Endodermal cell (in vitro differentiated cells): ENCODE data around the gene PDCD1LG2. TPM values are rescaled to one million over a fixed set of nuclear protein-coding genes. Genes with fewer than 3 reads are reported as not detected.

ENCODE experiments used
- DNase-seq: peaks from one replicate; pipeline ENCODE4 v3.0.0-alpha.2; 2017
- H3K27ac ChIP-seq: 2 replicates; pipeline ENCODE4 v1.5.1; 2013; ENCODE audit warnings: mild to moderate bottlenecking, low read depth, low read length, moderate library complexity
- H3K27me3 ChIP-seq: 2 replicates; pipeline ENCODE4 v1.6.1; 2013; ENCODE audit warnings: mild to moderate bottlenecking, low read length, moderate library complexity; ENCODE audit not compliant: insufficient read depth, control insufficient read depth, poor library complexity, severe bottlenecking
- H3K36me3 ChIP-seq: 2 replicates; pipeline ENCODE4 v1.7.0; 2013; ENCODE audit warnings: mild to moderate bottlenecking, low read length, moderate library complexity; ENCODE audit not compliant: control insufficient read depth, insufficient read depth
- H3K4me1 ChIP-seq: one replicate; pipeline ENCODE4 v1.7.0; 2013; ENCODE audit warnings: low read length; ENCODE audit not compliant: control insufficient read depth, insufficient read depth
- H3K4me3 ChIP-seq: 2 replicates; pipeline ENCODE4 v1.5.1; 2013; ENCODE audit warnings: mild to moderate bottlenecking, low read length, moderate library complexity
- H3K9ac ChIP-seq: 2 replicates; pipeline ENCODE4 v1.6.1; 2013; ENCODE audit warnings: mild to moderate bottlenecking, low read length, moderate library complexity; ENCODE audit not compliant: poor library complexity, severe bottlenecking; ENCODE audit errors: extremely low read depth
- H3K9me3 ChIP-seq: 2 replicates; pipeline ENCODE4 v1.6.1; 2013; ENCODE audit warnings: mild to moderate bottlenecking, low read length, moderate library complexity; ENCODE audit not compliant: control insufficient read depth
- H3K27ac Mint-ChIP-seq: 2 replicates; pipeline ENCODE4 v1.8.0; 2020; ENCODE audit warnings: mixed read lengths
- H3K27me3 Mint-ChIP-seq: 2 replicates; pipeline ENCODE4 v1.8.0; 2021; ENCODE audit warnings: mild to moderate bottlenecking, mixed read lengths; ENCODE audit not compliant: insufficient read depth
- H3K36me3 Mint-ChIP-seq: 2 replicates; pipeline ENCODE4 v1.8.0; 2020; ENCODE audit warnings: low read depth, mixed read lengths
- H3K4me1 Mint-ChIP-seq: 2 replicates; pipeline ENCODE4 v1.8.0; 2020; ENCODE audit warnings: mixed read lengths
- H3K4me3 Mint-ChIP-seq: 2 replicates; pipeline ENCODE4 v1.8.0; 2020; ENCODE audit warnings: mild to moderate bottlenecking, moderate library complexity, mixed read lengths
- H3K9me3 Mint-ChIP-seq: 2 replicates; pipeline ENCODE4 v1.8.0; 2020; ENCODE audit warnings: mild to moderate bottlenecking, mixed read lengths
- WGBS, 2 experiments: methylation state at CpG; one replicate each; pipeline versions ENCODE4 v1.1.5 to v1.1.7; 2013; ENCODE audit warnings: missing lambda C conversion rate in 2 of 2, mixed read lengths in 1 of 2; ENCODE audit not compliant: insufficient coverage in 1 of 2, insufficient read length in 1 of 2; 5-methylcytosine and 5-hydroxymethylcytosine counted together
- total RNA-seq, 2 donors: library from RNA; stranded (reverse); fragmentation: NEBNext Ultra II Directional in 1 of 2; extraction: Animal tissue kit (Norgen Biotek cat#: 25700) in 1 of 2; gene quantifications; 2 replicates in 1 of 2; 3 replicates in 1 of 2; pipeline ENCODE4 v1.2.1, GENCODE V29; 2021
- TF ChIP-seq, protein P1 (sequence below): fragments of 200-600 bp; sonication (generic); conservative IDR thresholded peaks from 2 replicates; pipeline ENCODE4 v1.5.0; 2021; ENCODE audit warnings: antibody characterized with exemption, mild to moderate bottlenecking

The PDCD1LG2 gene
- total RNA-seq, 2 donors from 2014 or later, result not detected

DNA sequence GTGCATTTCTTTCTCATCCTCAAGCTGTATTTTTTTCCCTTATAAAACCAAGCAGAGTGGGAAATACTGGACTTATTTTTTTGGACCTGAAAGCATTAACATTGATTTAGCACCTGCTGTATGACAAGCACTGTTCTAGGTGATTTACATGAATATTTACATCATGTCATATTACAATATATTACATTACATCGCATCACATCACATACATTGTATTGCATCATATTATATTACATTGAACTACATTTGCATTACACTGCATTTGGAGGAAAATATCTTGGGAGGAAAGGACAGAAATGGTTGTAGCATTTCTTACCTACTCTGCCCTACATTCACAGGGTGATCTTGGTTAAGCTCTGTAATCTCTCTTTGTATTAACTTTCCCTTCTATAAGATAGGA lies 11.2 kb upstream of the PDCD1LG2 start:
- Histone ChIP-seq H3K27me3 (no peaks in the 10 kb centered on the region), H3K27ac (no peak overlapping the region), H3K4me3 (no peak overlapping the region), H3K9me3 (no peaks in the 10 kb centered on the region), H3K36me3 (no peaks in the 10 kb centered on the region), H3K9ac (no peak overlapping the region), H3K4me1 (no peaks in the 10 kb centered on the region)
- Mint-ChIP-seq H3K4me1 (no peaks in the 10 kb centered on the region), H3K36me3 (no peaks in the 10 kb centered on the region), H3K27ac (no peak overlapping the region), H3K9me3 (no peaks in the 10 kb centered on the region), H3K4me3 (no peak overlapping the region), H3K27me3 (no peaks in the 10 kb centered on the region)
- 100% methylated on average over 1 of the region's 1 CpG; no CpG with 5 or more reads in 1 of the 2 experiments for WGBS, 2 experiments
- TF ChIP-seq, protein P1, sequence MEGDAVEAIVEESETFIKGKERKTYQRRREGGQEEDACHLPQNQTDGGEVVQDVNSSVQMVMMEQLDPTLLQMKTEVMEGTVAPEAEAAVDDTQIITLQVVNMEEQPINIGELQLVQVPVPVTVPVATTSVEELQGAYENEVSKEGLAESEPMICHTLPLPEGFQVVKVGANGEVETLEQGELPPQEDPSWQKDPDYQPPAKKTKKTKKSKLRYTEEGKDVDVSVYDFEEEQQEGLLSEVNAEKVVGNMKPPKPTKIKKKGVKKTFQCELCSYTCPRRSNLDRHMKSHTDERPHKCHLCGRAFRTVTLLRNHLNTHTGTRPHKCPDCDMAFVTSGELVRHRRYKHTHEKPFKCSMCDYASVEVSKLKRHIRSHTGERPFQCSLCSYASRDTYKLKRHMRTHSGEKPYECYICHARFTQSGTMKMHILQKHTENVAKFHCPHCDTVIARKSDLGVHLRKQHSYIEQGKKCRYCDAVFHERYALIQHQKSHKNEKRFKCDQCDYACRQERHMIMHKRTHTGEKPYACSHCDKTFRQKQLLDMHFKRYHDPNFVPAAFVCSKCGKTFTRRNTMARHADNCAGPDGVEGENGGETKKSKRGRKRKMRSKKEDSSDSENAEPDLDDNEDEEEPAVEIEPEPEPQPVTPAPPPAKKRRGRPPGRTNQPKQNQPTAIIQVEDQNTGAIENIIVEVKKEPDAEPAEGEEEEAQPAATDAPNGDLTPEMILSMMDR, result no peak
- no peak for DNase-seq

DNA sequence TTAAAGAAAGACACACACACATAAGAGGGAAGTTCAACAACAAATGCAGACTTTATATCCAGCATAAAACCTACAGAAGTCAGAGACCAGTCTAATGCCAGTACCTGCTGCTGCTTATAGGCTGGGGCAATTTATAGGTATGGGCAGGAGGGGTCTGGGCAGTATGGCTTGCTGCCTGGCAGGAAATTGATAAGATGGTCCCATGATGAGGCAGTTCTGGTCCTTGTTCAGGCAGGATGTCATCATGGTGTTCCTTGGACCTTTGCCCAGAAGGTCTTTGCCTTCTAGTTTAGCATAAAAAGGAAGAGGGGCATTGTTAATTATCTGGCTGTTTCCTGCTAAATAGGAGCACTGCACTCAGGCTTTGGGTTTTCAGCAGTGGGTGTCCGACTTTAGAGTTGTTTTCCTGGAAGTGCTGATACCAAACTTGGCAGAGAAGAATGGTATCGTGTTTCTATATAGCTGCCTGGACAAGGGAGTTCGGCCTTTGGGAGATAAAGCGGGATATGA lies 10.4 kb upstream of the PDCD1LG2 start:
- WGBS, 2 experiments, result 93% methylated on average over 4 of the region's 4 CpGs
- no peaks in the 10 kb centered on the region for H3K27me3 ChIP-seq
- H3K27ac Mint-ChIP-seq, result no peak overlapping the region

DNA sequence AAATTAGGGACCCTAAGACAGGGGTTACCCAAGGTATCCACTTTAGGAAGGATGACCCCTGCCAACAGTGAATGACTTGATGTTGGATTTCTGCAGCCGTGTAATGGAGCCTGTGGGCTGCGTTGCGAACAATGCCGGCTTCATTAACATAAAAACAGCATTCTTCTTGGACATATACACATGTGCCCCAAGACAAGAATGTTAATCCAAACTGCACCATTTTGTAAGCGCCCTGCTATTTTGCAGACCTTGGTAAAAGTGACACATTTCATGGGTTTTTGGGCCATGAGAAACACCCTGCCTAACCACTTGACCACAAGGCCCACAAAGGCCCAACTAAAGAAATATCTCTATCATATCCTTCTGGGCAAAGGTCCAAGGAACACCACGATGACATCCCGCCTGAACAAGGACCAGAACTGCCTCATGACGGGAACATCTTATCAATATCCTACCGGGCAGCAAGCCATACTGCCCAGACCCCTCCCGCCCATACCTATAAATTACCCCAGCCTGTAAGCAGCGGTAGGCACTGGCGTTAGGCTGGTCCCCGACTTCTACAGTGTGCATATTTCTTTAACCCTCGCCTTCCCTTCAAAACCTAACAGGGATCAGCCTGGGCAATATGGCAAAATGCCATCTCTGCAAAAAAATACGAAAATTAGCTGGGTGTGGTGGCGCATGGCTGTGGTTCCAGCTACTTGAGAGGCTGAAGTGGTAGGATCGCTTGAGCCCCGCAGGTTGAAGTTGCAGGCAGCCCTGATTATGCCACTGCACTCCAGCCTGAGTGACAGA lies 9.7 kb upstream of the PDCD1LG2 start:
- no peaks in the 10 kb centered on the region for H3K4me1 Mint-ChIP-seq
- H3K27ac Mint-ChIP-seq, result no peak overlapping the region
- TF ChIP-seq, protein P1, result no peak
- Histone ChIP-seq H3K9me3 (no peaks in the 10 kb centered on the region), H3K4me3 (no peak overlapping the region), H3K9ac (no peak overlapping the region), H3K36me3 (no peaks in the 10 kb centered on the region), H3K27me3 (no peaks in the 10 kb centered on the region), H3K4me1 (no peaks in the 10 kb centered on the region), H3K27ac (no peak overlapping the region)
- no peaks in the 10 kb centered on the region for H3K36me3 Mint-ChIP-seq
- H3K4me3 Mint-ChIP-seq, result no peak overlapping the region
- DNase-seq, result no peak
- H3K9me3 Mint-ChIP-seq, result no peaks in the 10 kb centered on the region
- WGBS, 2 experiments, result 91 to 93% methylated on average over 16 to 18 of the region's 18 CpGs
- no peaks in the 10 kb centered on the region for H3K27me3 Mint-ChIP-seq

More for the DNA sequence above, 10.4 kb upstream of the PDCD1LG2 start:
- Mint-ChIP-seq H3K9me3 (no peaks in the 10 kb centered on the region), H3K36me3 (no peaks in the 10 kb centered on the region), H3K4me1 (no peaks in the 10 kb centered on the region), H3K4me3 (no peak overlapping the region), H3K27me3 (no peaks in the 10 kb centered on the region)
- H3K27ac ChIP-seq, result no peak overlapping the region
- no peaks in the 10 kb centered on the region for H3K4me1 ChIP-seq
- H3K9me3 ChIP-seq, result no peaks in the 10 kb centered on the region
- H3K36me3 ChIP-seq, result no peaks in the 10 kb centered on the region
- H3K4me3 ChIP-seq, result no peak overlapping the region
- TF ChIP-seq, protein P1, result no peak
- no peak overlapping the region for H3K9ac ChIP-seq
- no peak for DNase-seq
